Activated CD4-positive, alpha-beta memory T cell treated with anti-CD3 and anti-CD28 coated beads for 36 hours (primary cell): ENCODE measurements around the gene RBM8A. TPM values are rescaled to one million over a fixed set of nuclear protein-coding genes. Genes with fewer than 3 reads are reported as not detected.
A peak's percentile ranks its signal among the peaks of the same experiment; 100 is the strongest.

ENCODE experiments used
- CTCF ChIA-PET: fragments of 350-600 bp; sonication (Branson Sonifier 250); formaldehyde crosslinking; loops from one replicate; lab custom pipeline; 2021; ENCODE audit warnings: antibody characterized with exemption, inconsistent platforms; lab: Charles Lee
- POLR2A ChIA-PET: fragments of 350-600 bp; sonication (Branson Sonifier 250); formaldehyde crosslinking; loops from one replicate; lab custom pipeline; 2021; ENCODE audit warnings: antibody characterized with exemption; lab: Charles Lee
- DNase-seq: peaks from one replicate; pipeline ENCODE4 v3.0.0-alpha.2; 2020
- H3K27ac Mint-ChIP-seq: one replicate; pipeline ENCODE4 v1.8.0; 2021; ENCODE audit warnings: mixed read lengths
- H3K27me3 Mint-ChIP-seq: one replicate; pipeline ENCODE4 v1.8.0; 2021; ENCODE audit warnings: mixed read lengths
- H3K36me3 Mint-ChIP-seq: one replicate; pipeline ENCODE4 v1.8.0; 2021; ENCODE audit warnings: mixed read lengths
- H3K4me1 Mint-ChIP-seq: one replicate; pipeline ENCODE4 v1.8.0; 2021; ENCODE audit warnings: low read depth, mixed read lengths
- H3K4me3 Mint-ChIP-seq: one replicate; pipeline ENCODE4 v1.8.0; 2021; ENCODE audit warnings: mild to moderate bottlenecking, mixed read lengths
- H3K9me3 Mint-ChIP-seq: one replicate; pipeline ENCODE4 v1.8.0; 2021; ENCODE audit warnings: mixed read lengths
- intact Hi-C: fragments of 100-400 bp; cut with micrococcal nuclease; formaldehyde crosslinking; loops from one replicate; pipeline ENCODE4 v1.15.1; 2023
- total RNA-seq, 2 experiments: library from RNA; stranded (reverse); gene quantifications; one replicate each; pipeline ENCODE4 v1.2.3, GENCODE V29; 2021

Gene RBM8A
- total RNA-seq, 2 experiments from 2014 or later, result 275 to 277 TPM

- no peaks in the 10 kb centered on the region for H3K9me3 Mint-ChIP-seq
- H3K36me3 Mint-ChIP-seq, result peaks cover 19% of the 10 kb centered on the region
- H3K27me3 Mint-ChIP-seq, result no peaks in the 10 kb centered on the region
- no peak for DNase-seq
- H3K4me3 Mint-ChIP-seq, result peak overlapping the region; percentile 60
- peak overlapping the region; percentile 38 for H3K27ac Mint-ChIP-seq
- peaks cover 45% of the 10 kb centered on the region for H3K4me1 Mint-ChIP-seq
- ChIA-PET POLR2A (interaction anchor here (0.6 kb wide), 1 partner anchor 37 kb away, joined by 3 read pairs; no protein-coding TSS in a partner anchor), CTCF (interaction anchor here (0.8 to 1.1 kb wide), 4 partner anchors 11 to 75 kb away, joined by 3 to 4 read pairs (median 3); partner anchors contain the start of gene RBM8A)
- intact Hi-C loops, result loop anchor here (5.0 kb wide), 2 partner anchors 89 to 121 kb away; no protein-coding TSS in a partner anchor
These were observed 10.5 kb downstream of the RBM8A start for GRCh38 chr1:145916745-145917144.

GRCh38 chr1:145912128-145912641, 15.1 kb downstream of the RBM8A start:
- Mint-ChIP-seq H3K9me3 (no peaks in the 10 kb centered on the region), H3K36me3 (peaks cover 25% of the 10 kb centered on the region), H3K27me3 (no peaks in the 10 kb centered on the region), H3K4me3 (no peak overlapping the region), H3K27ac (no peak overlapping the region), H3K4me1 (peaks cover 17% of the 10 kb centered on the region)
- intact Hi-C loops, result no loop called here
- ChIA-PET POLR2A (no interaction called here), CTCF (interaction anchor here (5.0 to 9.7 kb wide), 2 partner anchors 20 to 66 kb away, joined by 34 to 97 read pairs; partner anchors contain the start of gene NUDT17)
- DNase-seq, result no peak

- H3K9me3 Mint-ChIP-seq, result no peaks in the 10 kb centered on the region
- ChIA-PET POLR2A (no interaction called here), CTCF (interaction anchor here (1.5 to 9.7 kb wide), 4 partner anchors 16 to 62 kb away, joined by 6 to 97 read pairs (median 25); partner anchors contain the start of genes NUDT17, PIAS3 and RBM8A)
- H3K27ac Mint-ChIP-seq, result no peak overlapping the region
- no peaks in the 10 kb centered on the region for H3K27me3 Mint-ChIP-seq
- DNase-seq, result no peak
- H3K36me3 Mint-ChIP-seq, result peaks cover 14% of the 10 kb centered on the region
- H3K4me1 Mint-ChIP-seq, result peaks cover 6% of the 10 kb centered on the region
- intact Hi-C loops, result no loop called here
- H3K4me3 Mint-ChIP-seq, result no peak overlapping the region
These were observed 18.6 kb downstream of the RBM8A start for GRCh38 chr1:145908653-145909052.

GRCh38 chr1:145906954-145907753, 20.1 kb downstream of the RBM8A start:
- intact Hi-C loops, result no loop called here

DNA sequence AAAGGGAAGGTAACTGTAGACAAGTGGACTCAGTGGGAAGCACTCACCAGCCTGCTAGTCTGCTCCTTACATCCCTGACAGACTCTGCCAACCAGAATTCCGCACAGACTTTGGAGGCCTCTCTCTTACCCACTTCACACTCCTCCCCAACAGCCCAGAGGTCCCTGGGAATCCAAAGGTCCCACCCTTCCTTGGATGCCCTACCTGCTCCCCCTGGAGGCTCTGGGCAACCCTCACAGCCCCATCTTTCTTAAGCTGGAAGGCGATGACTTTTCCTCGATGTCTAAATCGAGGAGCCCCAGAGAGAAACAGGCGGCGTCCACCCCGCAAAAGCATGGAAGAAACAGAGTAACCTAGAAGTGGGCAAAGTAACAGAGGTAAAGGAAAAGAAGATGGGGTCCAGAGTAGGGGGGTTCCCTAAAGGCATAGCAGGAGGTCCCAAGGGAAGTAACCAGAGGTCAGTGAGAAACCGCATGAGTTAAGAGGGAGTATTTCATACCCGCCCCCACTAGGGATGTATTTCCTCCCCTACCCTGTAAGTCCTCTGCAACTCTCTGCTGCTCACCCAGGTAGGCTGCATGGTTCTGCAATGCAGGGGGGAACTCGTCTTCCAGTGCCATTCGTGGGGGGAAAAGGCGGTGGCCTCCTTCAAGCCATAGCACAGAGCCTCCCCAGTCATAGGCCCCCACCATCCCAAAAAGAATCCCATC, 25.8 kb downstream of the RBM8A start:
- Mint-ChIP-seq H3K27ac (no peak overlapping the region), H3K27me3 (no peaks in the 10 kb centered on the region), H3K4me3 (no peak overlapping the region), H3K36me3 (peaks cover 5% of the 10 kb centered on the region), H3K4me1 (no peaks in the 10 kb centered on the region), H3K9me3 (no peaks in the 10 kb centered on the region)
- CTCF ChIA-PET, result no interaction called here
- no peak for DNase-seq
- POLR2A ChIA-PET, result no interaction called here
- intact Hi-C loops, result no loop called here

More at GRCh38 chr1:145906954-145907753, 20.1 kb downstream of the RBM8A start:
- Mint-ChIP-seq H3K27ac (no peak overlapping the region), H3K4me1 (peaks cover 2% of the 10 kb centered on the region), H3K27me3 (no peaks in the 10 kb centered on the region), H3K36me3 (peaks cover 10% of the 10 kb centered on the region), H3K9me3 (no peaks in the 10 kb centered on the region), H3K4me3 (no peak overlapping the region)
- CTCF ChIA-PET, result interaction anchor here (1.2 to 9.7 kb wide), 4 partner anchors 15 to 72 kb away, joined by 4 to 97 read pairs (median 25); partner anchors contain the start of genes NUDT17 and PIAS3
- no peak for DNase-seq
- POLR2A ChIA-PET, result no interaction called here

DNA sequence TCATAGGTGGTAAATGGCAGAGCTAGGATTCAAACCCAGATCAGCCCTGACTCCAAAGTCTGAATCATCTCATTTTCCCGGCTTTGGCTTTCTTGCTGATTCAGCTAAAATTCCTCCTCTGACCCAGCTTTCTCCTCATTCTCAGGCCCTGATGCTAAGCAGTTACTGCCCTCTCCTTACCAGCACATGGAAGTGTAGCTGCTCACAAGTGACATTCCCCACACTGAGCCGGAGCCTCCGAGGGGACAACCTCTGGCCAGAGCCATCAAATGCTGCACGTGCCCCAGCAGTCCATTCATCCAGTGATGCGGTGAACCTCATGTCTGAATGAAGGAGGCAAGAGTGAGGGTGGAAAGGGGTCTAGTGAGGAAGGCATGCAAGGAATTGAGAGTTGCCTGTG, 28.5 kb downstream of the RBM8A start:
- intact Hi-C loops, result no loop called here
- CTCF ChIA-PET, result no interaction called here

GRCh38 chr1:145897969-145898368, 29.3 kb downstream of the RBM8A start:
- Mint-ChIP-seq H3K4me3 (no peak overlapping the region), H3K9me3 (no peaks in the 10 kb centered on the region), H3K36me3 (peaks cover 5% of the 10 kb centered on the region), H3K27me3 (no peaks in the 10 kb centered on the region), H3K27ac (no peak overlapping the region), H3K4me1 (no peaks in the 10 kb centered on the region)
- intact Hi-C loops, result no loop called here
- POLR2A ChIA-PET, result no interaction called here
- CTCF ChIA-PET, result no interaction called here
- no peak for DNase-seq

More for the DNA sequence above, 28.5 kb downstream of the RBM8A start:
- POLR2A ChIA-PET, result no interaction called here
- peaks cover 5% of the 10 kb centered on the region for H3K36me3 Mint-ChIP-seq
- no peak overlapping the region for H3K4me3 Mint-ChIP-seq
- H3K4me1 Mint-ChIP-seq, result no peaks in the 10 kb centered on the region
- no peaks in the 10 kb centered on the region for H3K27me3 Mint-ChIP-seq
- no peak overlapping the region for H3K27ac Mint-ChIP-seq
- DNase-seq, result no peak
- H3K9me3 Mint-ChIP-seq, result no peaks in the 10 kb centered on the region

GRCh38 chr1:145895471-145895870, 31.8 kb downstream of the RBM8A start:
- no peak for DNase-seq
- POLR2A ChIA-PET, result no interaction called here

DNA sequence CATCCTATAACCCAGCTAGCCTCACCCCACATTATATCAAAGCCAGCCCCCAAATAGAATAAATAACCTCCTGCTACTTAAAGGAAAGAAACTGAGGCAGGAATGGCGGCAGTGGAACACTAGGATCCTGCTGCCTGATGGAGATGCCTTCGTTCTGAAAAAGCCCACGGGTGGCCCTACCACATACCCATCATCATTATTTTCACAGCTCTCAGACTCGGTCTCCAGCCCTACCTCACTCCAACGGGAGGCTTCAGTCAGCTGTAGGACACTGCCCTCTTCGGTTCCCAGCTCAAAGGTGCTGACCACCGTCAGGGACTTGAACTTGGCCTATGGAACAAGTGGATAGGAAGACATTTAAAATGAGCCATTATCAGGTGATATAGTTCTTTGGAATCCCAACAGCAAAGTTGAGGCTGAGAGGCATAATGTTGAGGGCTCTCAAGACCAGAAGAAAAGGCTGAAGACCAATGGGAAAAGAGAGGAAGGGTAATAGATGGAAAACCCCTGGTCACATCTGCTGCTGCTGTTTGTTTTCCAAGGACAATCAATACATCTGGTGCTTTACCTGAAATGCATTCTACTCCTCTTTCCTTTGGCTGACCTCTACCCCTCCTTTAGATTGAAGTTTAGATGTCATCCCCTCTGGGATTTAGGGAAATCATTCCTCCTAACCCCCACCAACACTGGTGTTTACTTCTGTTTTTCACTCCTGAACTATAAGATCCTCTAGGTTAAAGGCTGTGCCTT, 33.8 kb downstream of the RBM8A start:
- Mint-ChIP-seq H3K27ac (no peak overlapping the region), H3K9me3 (no peaks in the 10 kb centered on the region), H3K4me3 (no peak overlapping the region), H3K4me1 (no peaks in the 10 kb centered on the region), H3K36me3 (peaks cover 2% of the 10 kb centered on the region), H3K27me3 (no peaks in the 10 kb centered on the region)
- no peak for DNase-seq
- ChIA-PET CTCF (interaction anchor here (0.6 to 3.6 kb wide), 9 partner anchors 16 to 123 kb away, joined by 3 to 35 read pairs (median 5); partner anchors contain the start of genes ITGA10, NUDT17, PIAS3 and RBM8A), POLR2A (no interaction called here)
- intact Hi-C loops, result no loop called here

More at GRCh38 chr1:145895471-145895870, 31.8 kb downstream of the RBM8A start:
- no peak overlapping the region for H3K27ac Mint-ChIP-seq
- peaks cover 2% of the 10 kb centered on the region for H3K36me3 Mint-ChIP-seq
- no peaks in the 10 kb centered on the region for H3K4me1 Mint-ChIP-seq
- H3K9me3 Mint-ChIP-seq, result no peaks in the 10 kb centered on the region
- no peak overlapping the region for H3K4me3 Mint-ChIP-seq
- no peaks in the 10 kb centered on the region for H3K27me3 Mint-ChIP-seq
- intact Hi-C loops, result no loop called here
- CTCF ChIA-PET, result interaction anchor here (1.0 to 2.6 kb wide), 5 partner anchors 9 to 89 kb away, joined by 3 to 16 read pairs (median 3); partner anchors contain the start of gene NUDT17

- no peaks in the 10 kb centered on the region for H3K27me3 Mint-ChIP-seq
- intact Hi-C loops, result no loop called here
- H3K4me1 Mint-ChIP-seq, result no peaks in the 10 kb centered on the region
- no peaks in the 10 kb centered on the region for H3K36me3 Mint-ChIP-seq
- no peak for DNase-seq
- H3K27ac Mint-ChIP-seq, result no peak overlapping the region
- no peak overlapping the region for H3K4me3 Mint-ChIP-seq
- CTCF ChIA-PET, result interaction anchor here (0.6 to 3.6 kb wide), 21 partner anchors 11 to 145 kb away, joined by 3 to 35 read pairs (median 5); partner anchors contain the start of genes ITGA10, LIX1L, NUDT17 and PIAS3
- POLR2A ChIA-PET, result interaction anchor here (1.8 kb wide), 1 partner anchor 33 kb away, joined by 4 read pairs; no protein-coding TSS in a partner anchor
- H3K9me3 Mint-ChIP-seq, result no peaks in the 10 kb centered on the region
These were observed 34.7 kb downstream of the RBM8A start for GRCh38 chr1:145892486-145893087.
